Measurements from ENCODE around the gene RFNG.

RFNG gene

GRCh38 chr17:82076785-82077591 is 25.4 kb upstream of the RFNG start:
- DNase-seq (ENCODE audit: low spot score), result no peak
- TF ChIP-seq, protein P1, sequence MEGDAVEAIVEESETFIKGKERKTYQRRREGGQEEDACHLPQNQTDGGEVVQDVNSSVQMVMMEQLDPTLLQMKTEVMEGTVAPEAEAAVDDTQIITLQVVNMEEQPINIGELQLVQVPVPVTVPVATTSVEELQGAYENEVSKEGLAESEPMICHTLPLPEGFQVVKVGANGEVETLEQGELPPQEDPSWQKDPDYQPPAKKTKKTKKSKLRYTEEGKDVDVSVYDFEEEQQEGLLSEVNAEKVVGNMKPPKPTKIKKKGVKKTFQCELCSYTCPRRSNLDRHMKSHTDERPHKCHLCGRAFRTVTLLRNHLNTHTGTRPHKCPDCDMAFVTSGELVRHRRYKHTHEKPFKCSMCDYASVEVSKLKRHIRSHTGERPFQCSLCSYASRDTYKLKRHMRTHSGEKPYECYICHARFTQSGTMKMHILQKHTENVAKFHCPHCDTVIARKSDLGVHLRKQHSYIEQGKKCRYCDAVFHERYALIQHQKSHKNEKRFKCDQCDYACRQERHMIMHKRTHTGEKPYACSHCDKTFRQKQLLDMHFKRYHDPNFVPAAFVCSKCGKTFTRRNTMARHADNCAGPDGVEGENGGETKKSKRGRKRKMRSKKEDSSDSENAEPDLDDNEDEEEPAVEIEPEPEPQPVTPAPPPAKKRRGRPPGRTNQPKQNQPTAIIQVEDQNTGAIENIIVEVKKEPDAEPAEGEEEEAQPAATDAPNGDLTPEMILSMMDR (IDR thresholded peaks at IDR 0.05; ENCODE audit: borderline replicate concordance, control extremely low read depth, extremely low read depth, insufficient read depth, missing control alignments), result no peak
- in situ Hi-C loops (cut with MboI; ENCODE audit: low sequenced_read_pairs, unreplicated experiment), result no loop called here

GRCh38 chr17:82076018-82076784 is 24.6 kb upstream of the RFNG start:
- TF ChIP-seq, protein P1 (IDR thresholded peaks at IDR 0.05; ENCODE audit: borderline replicate concordance, control extremely low read depth, extremely low read depth, insufficient read depth, missing control alignments), result no peak
- DNase-seq (ENCODE audit: low spot score), result no peak
- in situ Hi-C loops (cut with MboI; ENCODE audit: low sequenced_read_pairs, unreplicated experiment), result no loop called here

- TF ChIP-seq, protein P1 (IDR thresholded peaks at IDR 0.05; ENCODE audit: borderline replicate concordance, control extremely low read depth, extremely low read depth, insufficient read depth, missing control alignments), result no peak
- DNase-seq (ENCODE audit: low spot score), result no peak
- in situ Hi-C loops (cut with MboI; ENCODE audit: low sequenced_read_pairs, unreplicated experiment), result no loop called here
Measured at GRCh38 chr17:82073446-82073845, 21.8 kb upstream of the RFNG start.

DNA sequence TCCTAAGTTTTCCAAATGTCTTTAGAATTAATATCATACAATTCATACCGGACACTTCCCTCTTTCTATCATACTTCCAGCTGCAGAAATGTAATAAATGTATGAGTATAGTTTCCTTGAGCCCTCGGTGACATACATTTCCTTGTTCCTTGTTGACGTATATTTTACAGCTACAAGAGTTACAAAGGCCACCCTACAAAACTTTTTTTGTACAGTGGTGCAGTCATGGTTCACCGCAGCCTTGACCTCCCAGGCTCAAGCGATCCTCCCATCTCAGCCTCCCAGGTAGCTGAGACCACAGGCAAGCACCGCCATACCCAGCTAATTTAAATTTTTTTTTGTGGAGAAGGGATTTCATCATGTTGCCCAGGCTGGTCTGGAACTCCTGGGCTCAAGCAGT is 21.2 kb upstream of the RFNG start:
- TF ChIP-seq, protein P1 (IDR thresholded peaks at IDR 0.05; ENCODE audit: borderline replicate concordance, control extremely low read depth, extremely low read depth, insufficient read depth, missing control alignments), result no peak
- no peak for DNase-seq (ENCODE audit: low spot score)
- in situ Hi-C loops (cut with MboI; ENCODE audit: low sequenced_read_pairs, unreplicated experiment), result no loop called here

DNA sequence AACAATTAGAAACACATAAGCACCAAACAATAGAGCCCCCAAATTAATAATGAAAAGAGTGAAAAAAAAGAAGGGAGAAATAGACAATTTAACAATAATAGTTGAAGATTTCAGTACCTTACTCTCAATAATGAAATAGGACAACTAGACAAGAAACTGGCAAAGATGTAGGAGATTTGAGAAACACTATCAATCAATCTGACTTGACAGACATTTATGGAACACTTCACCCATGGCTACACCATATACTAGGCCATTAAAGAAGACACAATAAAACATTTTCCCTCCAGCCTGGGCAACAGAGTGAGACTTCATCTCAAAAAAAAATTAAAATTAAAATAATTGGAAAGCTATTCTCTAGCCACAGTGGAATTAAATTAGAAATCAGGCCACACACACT is 19.0 kb upstream of the RFNG start:
- in situ Hi-C loops (cut with MboI; ENCODE audit: low sequenced_read_pairs, unreplicated experiment), result no loop called here
- TF ChIP-seq, protein P1 (IDR thresholded peaks at IDR 0.05; ENCODE audit: borderline replicate concordance, control extremely low read depth, extremely low read depth, insufficient read depth, missing control alignments), result no peak
- DNase-seq (ENCODE audit: low spot score), result no peak

- TF ChIP-seq, protein P1 (IDR thresholded peaks at IDR 0.05; ENCODE audit: borderline replicate concordance, control extremely low read depth, extremely low read depth, insufficient read depth, missing control alignments), result no peak
- peak; percentile 95 for DNase-seq (ENCODE audit: low spot score)
- in situ Hi-C loops (cut with MboI; ENCODE audit: low sequenced_read_pairs, unreplicated experiment), result no loop called here
Measured at GRCh38 chr17:82065638-82066303, 14.2 kb upstream of the RFNG start, which contains the start of gene DUS1L. TSS of gene DUS1L (minus strand) at chr17:82065804. CDS start at chr17:82065059, 745 bp downstream.
